NCI-H187 (cell line): ENCODE measurements around the gene COLEC12.

Experiments
- DNase-seq, 2 experiments: peaks; one replicate each; lab custom pipeline; 2025; lab: John Stamatoyannopoulos, UW

The COLEC12 gene

GRCh38 chr18:506264-506663 lies 5.8 kb upstream of the COLEC12 start:
- no peak for DNase-seq

GRCh38 chr18:505483-506122 lies 5.1 kb upstream of the COLEC12 start:
- DNase-seq = no peak

- no peak for DNase-seq
Observed at GRCh38 chr18:501406-501714, 859 bp upstream of the COLEC12 start.

GRCh38 chr18:499776-500631 lies 497 bp downstream of the COLEC12 start:
- no peak for DNase-seq

GRCh38 chr18:498931-499775 lies 1.3 kb downstream of the COLEC12 start:
- no peak for DNase-seq

- DNase-seq = no peak
Observed at GRCh38 chr18:497688-498087, 2.8 kb downstream of the COLEC12 start.

GRCh38 chr18:495452-495851 lies 5.0 kb downstream of the COLEC12 start:
- DNase-seq = no peak

- no peak for DNase-seq
Observed at GRCh38 chr18:495017-495416, 5.5 kb downstream of the COLEC12 start.

- DNase-seq = no peak
Observed at GRCh38 chr18:493986-494983, 6.2 kb downstream of the COLEC12 start.

- DNase-seq = no peak
Observed at GRCh38 chr18:492451-492850, 8.1 kb downstream of the COLEC12 start.

GRCh38 chr18:490624-491023 lies 9.9 kb downstream of the COLEC12 start:
- DNase-seq = no peak

- no peak for DNase-seq
Observed at GRCh38 chr18:490024-490366, 10.5 kb downstream of the COLEC12 start.

GRCh38 chr18:489244-490023 lies 11.1 kb downstream of the COLEC12 start:
- DNase-seq = no peak

GRCh38 chr18:486929-487740 lies 13.4 kb downstream of the COLEC12 start:
- no peak for DNase-seq

GRCh38 chr18:484749-485464 lies 15.6 kb downstream of the COLEC12 start:
- no peak for DNase-seq

GRCh38 chr18:478681-479080 lies 21.8 kb downstream of the COLEC12 start:
- no peak for DNase-seq

- no peak for DNase-seq
Observed at GRCh38 chr18:477565-477964, 22.9 kb downstream of the COLEC12 start.

- no peak for DNase-seq
Observed at GRCh38 chr18:476251-476664, 24.2 kb downstream of the COLEC12 start.
